Retinal pigment epithelial cell (primary cell): ENCODE measurements around the gene C3orf20.

Experiments used
- DNase-seq: peaks from one replicate; pipeline ENCODE4 v3.0.0-alpha.2; 2010; ENCODE audit warnings: low read depth
- H3K4me3 ChIP-seq: 2 replicates; pipeline ENCODE4 v1.5.1; 2011; ENCODE audit warnings: mild to moderate bottlenecking, low read length, control low read depth, moderate library complexity
- TF ChIP-seq, protein P1 (sequence below): conservative IDR thresholded peaks from 2 replicates; pipeline ENCODE4 v1.5.1; 2011; ENCODE audit warnings: low read depth, low read length, control low read depth, inconsistent platforms

Gene C3orf20

DNA sequence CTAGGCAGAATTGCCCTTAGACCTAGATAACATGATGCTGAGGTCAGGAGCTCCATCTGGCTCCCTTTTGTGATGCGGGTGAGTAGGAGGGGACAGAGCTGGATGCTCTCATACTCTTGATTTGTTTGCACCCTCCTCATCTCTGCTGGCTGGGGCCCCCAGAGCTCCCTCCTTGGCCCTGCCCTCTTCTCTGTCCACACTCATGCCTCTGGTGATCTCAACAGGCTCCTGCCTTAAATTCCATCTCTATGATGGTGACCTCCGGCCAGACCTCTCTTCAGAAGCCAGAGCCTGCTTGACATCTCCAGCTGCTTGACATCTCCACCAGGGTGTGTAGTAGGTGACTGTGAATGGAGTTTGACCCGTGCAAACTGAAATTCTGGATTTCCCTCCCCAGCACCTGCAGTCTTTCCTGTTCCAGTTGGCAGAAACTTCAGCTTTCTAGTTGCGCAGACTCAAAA, 139.5 kb downstream of the C3orf20 start:
- TF ChIP-seq, protein P1, sequence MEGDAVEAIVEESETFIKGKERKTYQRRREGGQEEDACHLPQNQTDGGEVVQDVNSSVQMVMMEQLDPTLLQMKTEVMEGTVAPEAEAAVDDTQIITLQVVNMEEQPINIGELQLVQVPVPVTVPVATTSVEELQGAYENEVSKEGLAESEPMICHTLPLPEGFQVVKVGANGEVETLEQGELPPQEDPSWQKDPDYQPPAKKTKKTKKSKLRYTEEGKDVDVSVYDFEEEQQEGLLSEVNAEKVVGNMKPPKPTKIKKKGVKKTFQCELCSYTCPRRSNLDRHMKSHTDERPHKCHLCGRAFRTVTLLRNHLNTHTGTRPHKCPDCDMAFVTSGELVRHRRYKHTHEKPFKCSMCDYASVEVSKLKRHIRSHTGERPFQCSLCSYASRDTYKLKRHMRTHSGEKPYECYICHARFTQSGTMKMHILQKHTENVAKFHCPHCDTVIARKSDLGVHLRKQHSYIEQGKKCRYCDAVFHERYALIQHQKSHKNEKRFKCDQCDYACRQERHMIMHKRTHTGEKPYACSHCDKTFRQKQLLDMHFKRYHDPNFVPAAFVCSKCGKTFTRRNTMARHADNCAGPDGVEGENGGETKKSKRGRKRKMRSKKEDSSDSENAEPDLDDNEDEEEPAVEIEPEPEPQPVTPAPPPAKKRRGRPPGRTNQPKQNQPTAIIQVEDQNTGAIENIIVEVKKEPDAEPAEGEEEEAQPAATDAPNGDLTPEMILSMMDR, result no peak
- H3K4me3 ChIP-seq, result no peak overlapping the region
- no peak for DNase-seq

DNA sequence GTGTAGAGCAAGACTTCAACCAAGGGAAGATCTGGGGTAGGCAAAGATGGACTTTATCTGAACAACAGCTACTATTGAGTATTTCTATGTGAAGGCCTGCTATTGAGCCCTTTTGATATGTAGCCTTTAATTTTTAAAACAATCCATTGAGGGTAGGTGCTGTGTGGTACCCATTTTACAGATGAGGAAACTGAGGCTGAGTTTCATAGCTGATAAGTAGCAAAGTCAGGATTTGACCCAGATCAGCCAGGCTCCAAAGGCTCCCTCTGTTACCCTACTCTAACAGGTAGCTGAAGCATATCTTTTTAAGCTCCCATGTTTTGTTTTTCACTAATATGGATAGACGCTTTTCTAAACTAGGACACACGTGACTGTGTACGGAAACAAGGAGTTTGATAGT, 141.4 kb downstream of the C3orf20 start:
- TF ChIP-seq, protein P1, result no peak
- no peak overlapping the region for H3K4me3 ChIP-seq

DNA sequence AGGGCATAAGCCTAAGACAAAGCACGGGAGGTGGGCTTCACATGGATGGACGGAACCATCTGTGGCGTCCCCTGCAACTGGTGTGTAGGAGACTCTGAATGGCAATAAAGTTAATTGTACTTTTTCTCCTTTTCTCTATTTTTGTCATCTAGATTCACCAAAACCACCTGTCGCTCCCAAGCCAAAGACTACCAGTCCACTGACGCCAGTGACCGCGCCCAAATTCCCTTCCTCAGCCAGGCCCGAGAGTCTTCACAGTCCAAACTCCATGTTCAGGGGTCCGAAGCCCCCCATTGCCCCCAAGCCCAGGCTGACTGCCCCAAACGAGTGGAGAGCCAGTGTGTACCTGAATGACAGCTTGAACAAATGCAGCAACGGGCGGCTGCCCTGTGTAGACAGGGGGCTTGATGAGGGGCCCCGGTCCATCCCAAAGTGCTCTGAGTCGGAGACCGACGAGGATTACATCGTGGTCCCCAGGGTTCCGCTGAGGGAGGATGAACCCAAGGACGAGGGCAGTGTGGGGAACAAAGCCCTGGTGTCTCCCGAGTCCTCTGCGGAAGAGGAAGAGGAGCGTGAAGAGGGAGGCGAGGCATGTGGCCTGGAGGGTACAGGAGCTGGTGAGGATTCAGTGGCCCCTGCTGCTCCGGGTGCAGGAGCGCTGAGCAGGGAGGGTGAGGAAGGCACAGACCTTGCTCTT, 144.0 kb downstream of the C3orf20 start, which contains the start of gene FGD5:
Gene FGD5, plus strand, starts transcription at position 159 of the 697 bp plus-strand sequence. Its CDS starts 110 bp downstream, at position 269.
- TF ChIP-seq, protein P1, result no peak
- no peak within 1 kb of the TSS for H3K4me3 ChIP-seq
- DNase-seq, result no peak

More for the DNA sequence above, 141.4 kb downstream of the C3orf20 start:
- DNase-seq, result no peak

DNA sequence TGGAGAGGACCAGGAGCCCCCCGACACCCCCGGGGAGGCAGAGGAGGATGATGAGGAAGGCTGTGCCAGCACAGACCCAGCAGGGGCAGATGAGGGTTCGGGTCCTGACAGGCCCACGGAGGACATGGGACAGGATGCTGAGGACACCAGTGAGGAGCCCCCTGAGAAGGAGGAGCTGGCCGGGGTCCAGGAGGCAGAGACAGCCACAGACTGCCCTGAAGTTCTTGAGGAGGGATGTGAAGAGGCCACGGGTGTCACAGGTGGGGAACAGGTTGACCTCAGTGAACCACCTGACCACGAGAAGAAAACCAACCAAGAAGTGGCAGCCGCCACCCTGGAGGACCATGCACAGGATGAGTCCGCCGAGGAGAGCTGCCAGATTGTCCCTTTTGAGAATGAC, 144.7 kb downstream of the C3orf20 start:
- TF ChIP-seq, protein P1, result no peak
- H3K4me3 ChIP-seq, result no peak overlapping the region
- no peak for DNase-seq

DNA sequence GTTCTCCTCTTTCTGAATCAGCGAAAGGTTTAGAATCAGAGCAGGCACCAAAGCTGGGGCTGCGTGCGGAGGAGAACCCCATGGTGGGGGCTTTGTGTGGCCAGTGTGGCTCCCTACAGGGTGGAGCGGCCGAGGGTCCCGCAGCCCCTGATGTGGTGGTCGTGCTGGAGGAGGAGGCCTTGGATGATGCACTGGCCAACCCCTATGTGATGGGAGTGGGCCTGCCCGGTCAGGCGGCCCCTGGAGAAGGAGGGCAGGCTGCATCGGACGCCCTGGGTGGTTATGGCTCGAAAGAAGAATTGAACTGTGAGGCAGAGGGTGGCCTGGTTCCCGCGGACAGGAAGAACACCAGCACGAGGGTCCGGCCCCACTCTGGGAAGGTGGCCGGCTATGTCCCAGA, 145.2 kb downstream of the C3orf20 start:
- H3K4me3 ChIP-seq, result no peak overlapping the region
- TF ChIP-seq, protein P1, result no peak
- DNase-seq, result no peak

DNA sequence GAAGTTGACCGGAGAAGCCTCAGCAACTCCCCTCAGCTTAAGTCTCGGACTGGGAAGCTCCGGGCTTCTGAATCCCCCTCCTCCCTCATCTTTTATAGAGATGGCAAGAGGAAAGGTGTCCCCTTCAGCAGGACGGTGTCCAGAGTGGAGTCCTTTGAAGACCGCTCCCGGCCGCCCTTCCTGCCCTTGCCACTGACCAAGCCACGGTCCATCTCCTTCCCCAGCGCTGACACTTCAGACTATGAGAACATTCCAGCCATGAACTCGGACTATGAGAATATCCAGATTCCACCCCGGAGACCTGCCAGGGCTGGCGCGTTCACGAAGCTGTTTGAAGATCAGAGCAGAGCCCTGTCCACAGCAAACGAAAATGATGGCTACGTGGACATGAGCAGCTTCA, 146.2 kb downstream of the C3orf20 start:
- DNase-seq, result no peak
- H3K4me3 ChIP-seq, result no peak overlapping the region
- TF ChIP-seq, protein P1, result no peak

DNA sequence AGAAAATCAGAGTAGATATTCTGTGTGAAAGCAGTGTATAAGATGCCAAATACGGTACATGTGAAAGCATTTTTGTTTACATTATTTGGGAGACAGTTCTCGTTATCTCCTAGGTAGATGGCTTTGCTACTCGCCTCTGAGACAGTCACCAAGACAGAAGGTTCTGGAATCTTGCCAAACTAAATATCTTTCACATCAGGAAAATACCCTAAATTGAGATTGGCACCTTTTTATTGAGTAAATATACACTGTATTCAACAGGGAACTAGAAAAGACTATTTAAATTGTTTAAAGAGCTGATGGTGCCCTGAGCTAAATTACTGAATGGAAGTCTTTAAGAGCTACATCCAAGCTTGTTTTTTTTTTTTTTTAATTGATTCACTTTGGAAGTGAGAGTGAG, 147.2 kb downstream of the C3orf20 start:
- TF ChIP-seq, protein P1, result no peak
- H3K4me3 ChIP-seq, result no peak overlapping the region
- no peak for DNase-seq
